HUES64 (cell line): ENCODE data around the gene NEIL3.
"Not testable (repeated sequence)": the region's sequence is repeated elsewhere in the genome, so short reads cannot be mapped to it uniquely, and the experiment has no call there.

Experiments used
- H3K27ac ChIP-seq: 2 replicates; pipeline ENCODE4 v1.7.0; 2013; ENCODE audit warnings: low read depth, low read length, inconsistent platforms
- H3K27me3 ChIP-seq: 2 replicates; pipeline ENCODE4 v1.6.1; 2013; ENCODE audit warnings: mild to moderate bottlenecking, low read length; ENCODE audit not compliant: insufficient read depth
- H3K36me3 ChIP-seq: 2 replicates; pipeline ENCODE4 v1.6.1; 2013; ENCODE audit warnings: mild to moderate bottlenecking, low read length; ENCODE audit not compliant: insufficient read depth
- H3K4me1 ChIP-seq: 2 replicates; pipeline ENCODE4 v1.6.1; 2013; ENCODE audit warnings: mild to moderate bottlenecking, low read length, moderate library complexity; ENCODE audit not compliant: insufficient read depth
- H3K4me3 ChIP-seq: 2 replicates; pipeline ENCODE4 v1.5.1; 2013; ENCODE audit warnings: mild to moderate bottlenecking, low read length, moderate library complexity
- H3K9ac ChIP-seq: 2 replicates; pipeline ENCODE4 v1.6.1; 2013; ENCODE audit warnings: mild to moderate bottlenecking, low read depth, low read length
- H3K9me3 ChIP-seq: 2 replicates; pipeline ENCODE4 v1.6.1; 2013; ENCODE audit warnings: low read depth, low read length; ENCODE audit not compliant: insufficient read depth
- WGBS: fragments of 150-250, 120-280 bp; methylation state at CpG from one replicate; pipeline ENCODE4 v1.1.7; 2013; ENCODE audit warnings: missing lambda C conversion rate; 5-methylcytosine and 5-hydroxymethylcytosine counted together

NEIL3 gene

GRCh38 chr4:177302371-177303100 is 7.1 kb upstream of the NEIL3 start:
- WGBS, result 85% methylated on average over 4 of the region's 4 CpGs
- no peak overlapping the region for H3K27ac ChIP-seq

GRCh38 chr4:177304094-177304493 is 5.6 kb upstream of the NEIL3 start:
- H3K27ac ChIP-seq, result no peak overlapping the region
- no peaks in the 10 kb centered on the region for H3K4me1 ChIP-seq
- H3K27me3 ChIP-seq, result no peaks in the 10 kb centered on the region
- no peaks in the 10 kb centered on the region for H3K36me3 ChIP-seq
- H3K9ac ChIP-seq, result no peak overlapping the region
- no peak overlapping the region for H3K4me3 ChIP-seq
- 93% methylated on average over 3 of the region's 4 CpGs for WGBS
- no peaks in the 10 kb centered on the region for H3K9me3 ChIP-seq

More at GRCh38 chr4:177302371-177303100, 7.1 kb upstream of the NEIL3 start:
- H3K9ac ChIP-seq, result no peak overlapping the region
- H3K36me3 ChIP-seq, result no peaks in the 10 kb centered on the region
- H3K4me3 ChIP-seq, result no peak overlapping the region
- peaks cover 13% of the 10 kb centered on the region for H3K9me3 ChIP-seq
- H3K27me3 ChIP-seq, result no peaks in the 10 kb centered on the region
- no peaks in the 10 kb centered on the region for H3K4me1 ChIP-seq

- not testable (repeated sequence) for H3K27me3 ChIP-seq, H3K36me3 ChIP-seq
Observed at GRCh38 chr4:177304864-177305263, 4.8 kb upstream of the NEIL3 start.

GRCh38 chr4:177308125-177308524 is 1.5 kb upstream of the NEIL3 start:
- H3K9ac ChIP-seq, result no peak overlapping the region
- no peak overlapping the region for H3K27ac ChIP-seq

More at GRCh38 chr4:177304864-177305263, 4.8 kb upstream of the NEIL3 start:
- H3K27ac ChIP-seq, H3K9ac ChIP-seq, H3K4me1 ChIP-seq, H3K4me3 ChIP-seq, H3K9me3 ChIP-seq: not testable (repeated sequence)
- WGBS, result 98% methylated on average over 3 of the region's 3 CpGs

GRCh38 chr4:177308847-177309521 is 690 bp upstream of the NEIL3 start:
- H3K27ac ChIP-seq, result no peak overlapping the region
- no peaks in the 10 kb centered on the region for H3K27me3 ChIP-seq
- no peak overlapping the region for H3K9ac ChIP-seq
- 96% methylated on average over 5 of the region's 8 CpGs for WGBS
- H3K9me3 ChIP-seq, result no peaks in the 10 kb centered on the region
- H3K36me3 ChIP-seq, result no peaks in the 10 kb centered on the region
- H3K4me3 ChIP-seq, result peak overlapping the region; percentile 95
- peaks cover 5% of the 10 kb centered on the region; the same call in 1 of the 2 replicates for H3K4me1 ChIP-seq

More at GRCh38 chr4:177308125-177308524, 1.5 kb upstream of the NEIL3 start:
- Histone ChIP-seq H3K4me3 (no peak overlapping the region), H3K27me3 (no peaks in the 10 kb centered on the region), H3K9me3 (no peaks in the 10 kb centered on the region), H3K4me1 (peaks cover 5% of the 10 kb centered on the region; the same call in 1 of the 2 replicates), H3K36me3 (no peaks in the 10 kb centered on the region)
- WGBS, result 93% methylated on average over 3 of the region's 3 CpGs

GRCh38 chr4:177311589-177311988 is 1.9 kb downstream of the NEIL3 start:
- no peaks in the 10 kb centered on the region for H3K36me3 ChIP-seq
- no peaks in the 10 kb centered on the region for H3K9me3 ChIP-seq
- H3K27ac ChIP-seq, result no peak overlapping the region
- H3K27me3 ChIP-seq, result no peaks in the 10 kb centered on the region
- no peak overlapping the region for H3K9ac ChIP-seq
- peaks cover 5% of the 10 kb centered on the region; the same call in 1 of the 2 replicates for H3K4me1 ChIP-seq
- WGBS, result 98% methylated on average over 4 of the region's 7 CpGs
- no peak overlapping the region for H3K4me3 ChIP-seq

GRCh38 chr4:177313263-177313662 is 3.6 kb downstream of the NEIL3 start:
- Histone ChIP-seq H3K4me3 (no peak overlapping the region), H3K36me3 (no peaks in the 10 kb centered on the region), H3K27ac (no peak overlapping the region), H3K27me3 (no peaks in the 10 kb centered on the region), H3K9me3 (no peaks in the 10 kb centered on the region), H3K4me1 (peaks cover 5% of the 10 kb centered on the region; the same call in 1 of the 2 replicates), H3K9ac (no peak overlapping the region)
- WGBS, result 100% methylated on average over 1 of the region's 1 CpG

- Histone ChIP-seq H3K9me3 (no peaks in the 10 kb centered on the region), H3K4me3 (no peak overlapping the region), H3K4me1 (no peaks in the 10 kb centered on the region), H3K36me3 (no peaks in the 10 kb centered on the region), H3K27ac (no peak overlapping the region), H3K27me3 (no peaks in the 10 kb centered on the region), H3K9ac (no peak overlapping the region)
- 97% methylated on average over 3 of the region's 4 CpGs for WGBS
Observed at GRCh38 chr4:177315767-177316464, 6.2 kb downstream of the NEIL3 start.

- no peaks in the 10 kb centered on the region for H3K4me1 ChIP-seq
- H3K27ac ChIP-seq, result no peak overlapping the region
- H3K9me3 ChIP-seq, result no peaks in the 10 kb centered on the region
- H3K4me3 ChIP-seq, result no peak overlapping the region
- no peak overlapping the region for H3K9ac ChIP-seq
- 94% methylated on average over 5 of the region's 5 CpGs for WGBS
- H3K27me3 ChIP-seq, result no peaks in the 10 kb centered on the region
- peaks cover 19% of the 10 kb centered on the region for H3K36me3 ChIP-seq
Observed at GRCh38 chr4:177320721-177321120, 11.0 kb downstream of the NEIL3 start.

- H3K4me1 ChIP-seq, result no peaks in the 10 kb centered on the region
- no peak overlapping the region for H3K4me3 ChIP-seq
- H3K36me3 ChIP-seq, result peaks cover 19% of the 10 kb centered on the region
- H3K27ac ChIP-seq, result no peak overlapping the region
- no peak overlapping the region for H3K9ac ChIP-seq
- H3K27me3 ChIP-seq, result no peaks in the 10 kb centered on the region
- 91% methylated on average over 2 of the region's 3 CpGs for WGBS
- no peaks in the 10 kb centered on the region for H3K9me3 ChIP-seq
Observed at GRCh38 chr4:177321647-177322046, 12.0 kb downstream of the NEIL3 start.

GRCh38 chr4:177322266-177322665 is 12.6 kb downstream of the NEIL3 start:
- WGBS, result 94% methylated on average over 4 of the region's 7 CpGs
- H3K27me3 ChIP-seq, result no peaks in the 10 kb centered on the region
- no peaks in the 10 kb centered on the region for H3K9me3 ChIP-seq
- no peak overlapping the region for H3K9ac ChIP-seq
- H3K4me1 ChIP-seq, result no peaks in the 10 kb centered on the region
- H3K27ac ChIP-seq, result no peak overlapping the region
- H3K4me3 ChIP-seq, result no peak overlapping the region
- H3K36me3 ChIP-seq, result peaks cover 19% of the 10 kb centered on the region
